SK-N-SH (cell line): ENCODE measurements around the gene PROSER3. TPM values are rescaled to one million over a fixed set of nuclear protein-coding genes. Genes with fewer than 3 reads are reported as not detected.

Source experiments
- CTCF ChIA-PET: fragments of 300-600, 350-600 bp; formaldehyde crosslinking; extraction: SDS; loops from one replicate; lab custom pipeline; 2021; lab: Yijun Ruan, JAX
- POLR2A ChIA-PET: fragments of 350-600 bp; sonication (Branson Sonifier 250); formaldehyde crosslinking; extraction: SDS; loops from one replicate; lab custom pipeline; 2020; ENCODE audit warnings: antibody characterized with exemption, inconsistent platforms; lab: Yijun Ruan, JAX
- DNase-seq: peaks from one replicate; pipeline ENCODE4 v3.0.0; 2012
- H2AFZ ChIP-seq: fragments of 200-600 bp; sonication (generic); 2 replicates; pipeline ENCODE4 v1.8.1; 2016; ENCODE audit warnings: antibody characterized with exemption, mild to moderate bottlenecking, low read depth
- H3F3A ChIP-seq: fragments of 200-600 bp; sonication (generic); replicated peaks from 2 replicates; pipeline ENCODE3; 2016; ENCODE audit warnings: antibody characterized with exemption, mild to moderate bottlenecking; ENCODE audit not compliant: insufficient read depth
- H3K27ac ChIP-seq, 2 experiments: fragments of 200-500 bp in 1 of 2; fragments of 200-600 bp in 1 of 2; sonication (Bioruptor generic) in 1 of 2; sonication (generic), shearing (Covaris generic) in 1 of 2; 2 replicates each; pipeline versions ENCODE4 v1.5.1 to v1.6.1; 2014 to 2016; ENCODE audit warnings: low read depth in 2 of 2, inconsistent platforms in 1 of 2, low read length in 1 of 2, mild to moderate bottlenecking in 1 of 2, mixed read lengths in 1 of 2
- H3K27me3 ChIP-seq: fragments of 200-600 bp; sonication (generic), shearing (Covaris generic); 2 replicates; pipeline ENCODE4 v1.6.1; 2016; ENCODE audit warnings: mixed run types; ENCODE audit not compliant: insufficient read depth
- H3K36me3 ChIP-seq, 2 experiments: fragments of 200-500 bp in 1 of 2; fragments of 200-600 bp in 1 of 2; sonication (Bioruptor generic) in 1 of 2; sonication (generic) in 1 of 2; replicated peaks in 1 of 2; 2 replicates each; pipeline versions ENCODE3 to v1.5.1; 2014 to 2016; ENCODE audit warnings: low read length in 1 of 2, mild to moderate bottlenecking in 1 of 2; ENCODE audit not compliant: insufficient read depth in 2 of 2, control insufficient read depth in 1 of 2
- H3K4me1 ChIP-seq, 2 experiments: fragments of 200-500 bp in 1 of 2; fragments of 200-600 bp in 1 of 2; sonication (Bioruptor generic) in 1 of 2; sonication (generic), shearing (Covaris generic) in 1 of 2; 2 replicates each; pipeline versions ENCODE4 v1.5.1 to v1.6.1; 2014 to 2016; ENCODE audit warnings: low read depth in 1 of 2, low read length in 1 of 2, mixed run types in 1 of 2; ENCODE audit not compliant: insufficient read depth in 2 of 2, control insufficient read depth in 1 of 2
- H3K4me2 ChIP-seq: fragments of 200-600 bp; sonication (generic), shearing (Covaris generic); 2 replicates; pipeline ENCODE4 v1.6.1; 2017; ENCODE audit warnings: mixed run types
- H3K4me3 ChIP-seq, 2 experiments: fragments of 200-500 bp in 1 of 2; fragments of 200-600 bp in 1 of 2; sonication (Bioruptor generic) in 1 of 2; sonication (generic), shearing (Covaris generic) in 1 of 2; 2 replicates each; pipeline versions ENCODE4 v1.5.1 to v1.8.1; 2014 to 2016; ENCODE audit warnings: low read depth in 2 of 2, inconsistent platforms in 1 of 2, low read length in 1 of 2, mild to moderate bottlenecking in 1 of 2, mixed read lengths in 1 of 2, moderate library complexity in 1 of 2
- H3K79me2 ChIP-seq: fragments of 200-600 bp; sonication (generic); 2 replicates; pipeline ENCODE4 v1.8.1; 2017; ENCODE audit warnings: mild to moderate bottlenecking; ENCODE audit not compliant: insufficient read depth
- H3K9ac ChIP-seq: fragments of 200-600 bp; sonication (generic); 2 replicates; pipeline ENCODE4 v1.6.1; 2017; ENCODE audit warnings: mixed run types
- H3K9me2 ChIP-seq: fragments of 200-600 bp; sonication (generic); 2 replicates; pipeline ENCODE4 v1.6.1; 2017; ENCODE audit warnings: mixed run types
- H3K9me3 ChIP-seq: fragments of 200-600 bp; sonication (generic); 2 replicates; pipeline ENCODE4 v1.6.1; 2017; ENCODE audit warnings: mixed run types, mild to moderate bottlenecking, moderate library complexity
- H4K20me1 ChIP-seq: fragments of 200-600 bp; sonication (generic); 2 replicates; pipeline ENCODE4 v1.6.1; 2017; ENCODE audit warnings: mild to moderate bottlenecking, mixed run types; ENCODE audit not compliant: insufficient read depth
- FOSL2 ChIP-seq: IDR thresholded peaks from 2 replicates; pipeline ENCODE4 v1.4.0; 2012; ENCODE audit warnings: low read depth, mild to moderate bottlenecking, moderate library complexity, borderline replicate concordance
- FOXM1 ChIP-seq: IDR thresholded peaks from 2 replicates; pipeline ENCODE4 v1.4.0; 2012; ENCODE audit warnings: low read depth, mild to moderate bottlenecking
- GATA2 ChIP-seq: sonication (generic); formaldehyde crosslinking; IDR thresholded peaks from 2 replicates; pipeline ENCODE4 v1.5.0; 2020; ENCODE audit warnings: mild to moderate bottlenecking, missing genetic modification reagents
- MEF2A ChIP-seq: IDR thresholded peaks from 2 replicates; pipeline ENCODE4 v1.4.0; 2012; ENCODE audit warnings: low read depth, borderline replicate concordance
- MXI1 ChIP-seq: IDR thresholded peaks from 2 replicates; pipeline ENCODE4 v1.6.1; 2012; ENCODE audit warnings: mild to moderate bottlenecking, low read depth, low read length, improper control_type of control experiment
- NFIC ChIP-seq: IDR thresholded peaks from 2 replicates; pipeline ENCODE4 v1.4.0; 2012; ENCODE audit warnings: borderline replicate concordance
- POLR2AphosphoS5 ChIP-seq: IDR thresholded peaks from 2 replicates; pipeline ENCODE4 v1.6.1; 2012; ENCODE audit warnings: low read depth, low read length
- SIN3A ChIP-seq: IDR thresholded peaks from 2 replicates; pipeline ENCODE4 v1.6.1; 2012; ENCODE audit warnings: low read depth, mild to moderate bottlenecking, low read length, moderate library complexity, borderline replicate concordance
- TCF12 ChIP-seq: IDR thresholded peaks from 2 replicates; pipeline ENCODE4 v1.4.0; 2012
- YY1 ChIP-seq: IDR thresholded peaks from 2 replicates; pipeline ENCODE4 v1.4.0; 2012; ENCODE audit warnings: low read depth, mild to moderate bottlenecking
- WGBS: methylation state at CpG from one replicate; pipeline ENCODE4 v1.1.6; 2017; ENCODE audit warnings: low lambda C conversion rate; 5-methylcytosine and 5-hydroxymethylcytosine counted together
- polyA plus RNA-seq, 3 experiments: library from polyadenylated mRNA; depleted of rRNA; stranded (reverse); fragments of >200 nt; gene quantifications; 2 replicates each; pipeline ENCODE4 v1.2.3, GENCODE V29; 2012
- TF ChIP-seq, protein P1 (sequence below): fragments of 150-350 bp; IDR thresholded peaks from 2 replicates; pipeline ENCODE4 v1.6.1; 2016; ENCODE audit warnings: mild to moderate bottlenecking, low read depth, low read length
- TF ChIP-seq, protein P2 (sequence below): fragments of 200-600 bp; sonication (generic); IDR thresholded peaks from 2 replicates; pipeline ENCODE4 v1.6.1; 2017; ENCODE audit warnings: antibody characterized with exemption, mild to moderate bottlenecking, moderate library complexity

The PROSER3 gene
- polyA plus RNA-seq, 1 of the 3 experiments (the other 2 are of a cell fraction): 12.5 TPM

DNA sequence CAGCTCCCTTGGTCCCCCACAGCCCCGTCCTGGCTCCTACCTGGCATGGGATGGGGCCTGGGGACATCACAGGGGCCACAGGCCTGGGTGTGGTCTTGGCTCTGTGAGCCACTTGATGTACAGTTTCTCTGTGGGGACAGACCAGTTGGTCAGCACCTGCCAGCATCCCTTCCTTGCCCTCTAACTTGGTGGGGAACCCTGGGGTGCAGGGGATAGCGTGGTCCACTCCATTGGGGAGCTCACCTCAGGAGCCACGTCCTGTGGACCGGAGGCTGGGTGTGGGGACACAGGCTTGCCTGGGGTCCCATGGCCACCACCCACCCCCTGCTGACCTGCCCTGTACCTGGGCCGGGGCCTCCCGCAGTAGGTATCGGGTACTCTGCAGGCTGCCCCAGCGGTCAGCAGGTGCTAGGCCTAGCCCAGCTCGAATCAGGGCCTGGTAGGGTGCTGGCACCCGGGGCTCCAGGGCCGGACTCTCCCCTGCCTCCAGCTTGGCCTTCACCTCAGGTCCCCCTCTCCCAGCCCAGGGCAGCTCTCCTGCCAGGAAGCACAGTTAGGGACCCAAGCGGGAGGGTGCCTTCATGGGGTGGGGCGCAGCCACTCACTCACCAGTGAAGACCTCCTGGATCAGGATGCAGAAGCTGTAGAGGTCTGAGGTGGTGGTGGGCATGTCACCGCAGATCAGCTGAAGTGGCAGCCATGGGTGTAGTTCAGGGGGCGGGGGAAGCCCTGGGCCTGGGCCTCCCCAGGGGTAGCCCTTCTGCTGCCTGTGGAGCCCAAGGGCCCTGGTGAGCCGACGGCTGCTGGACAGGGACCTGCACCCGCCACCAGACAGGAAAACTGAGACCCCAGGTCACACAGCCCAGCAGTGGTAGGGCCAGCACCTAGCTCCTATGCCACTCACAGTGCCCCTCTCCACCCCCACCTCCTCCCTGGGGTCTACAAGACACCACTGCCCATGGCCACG is 32.3 kb downstream of the PROSER3 start:
- Histone ChIP-seq H3K27me3 (no peaks in the 10 kb centered on the region), H3K9ac (no peak overlapping the region), H3K36me3 (peaks cover 0 to 3% of the 10 kb centered on the region in 2 experiments), H3K27ac (no peak overlapping the region), H4K20me1 (no peaks in the 10 kb centered on the region), H3F3A (no peaks in the 10 kb centered on the region), H3K4me2 (no peak overlapping the region), H3K79me2 (no peaks in the 10 kb centered on the region), H2AFZ (no peak overlapping the region), H3K9me3 (no peaks in the 10 kb centered on the region), H3K4me1 (no peaks in the 10 kb centered on the region), H3K9me2 (no peaks in the 10 kb centered on the region), H3K4me3 (no peak overlapping the region)
- ChIA-PET POLR2A (no interaction called here), CTCF (interaction anchor here (0.6 to 1.2 kb wide), 2 partner anchors 10 to 141 kb away, joined by 3 to 4 read pairs; no protein-coding TSS in a partner anchor)
- WGBS: 83% methylated on average over 5 of the region's 19 CpGs
- TF ChIP-seq SIN3A: no peak
- no peak for TF ChIP-seq YY1
- TF ChIP-seq, protein P1, sequence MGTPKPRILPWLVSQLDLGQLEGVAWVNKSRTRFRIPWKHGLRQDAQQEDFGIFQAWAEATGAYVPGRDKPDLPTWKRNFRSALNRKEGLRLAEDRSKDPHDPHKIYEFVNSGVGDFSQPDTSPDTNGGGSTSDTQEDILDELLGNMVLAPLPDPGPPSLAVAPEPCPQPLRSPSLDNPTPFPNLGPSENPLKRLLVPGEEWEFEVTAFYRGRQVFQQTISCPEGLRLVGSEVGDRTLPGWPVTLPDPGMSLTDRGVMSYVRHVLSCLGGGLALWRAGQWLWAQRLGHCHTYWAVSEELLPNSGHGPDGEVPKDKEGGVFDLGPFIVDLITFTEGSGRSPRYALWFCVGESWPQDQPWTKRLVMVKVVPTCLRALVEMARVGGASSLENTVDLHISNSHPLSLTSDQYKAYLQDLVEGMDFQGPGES: no peak
- no peak for TF ChIP-seq TCF12
- no peak for TF ChIP-seq MEF2A
- TF ChIP-seq FOSL2: no peak
- TF ChIP-seq NFIC: no peak
- no peak for TF ChIP-seq GATA2
- DNase-seq: no peak

DNA sequence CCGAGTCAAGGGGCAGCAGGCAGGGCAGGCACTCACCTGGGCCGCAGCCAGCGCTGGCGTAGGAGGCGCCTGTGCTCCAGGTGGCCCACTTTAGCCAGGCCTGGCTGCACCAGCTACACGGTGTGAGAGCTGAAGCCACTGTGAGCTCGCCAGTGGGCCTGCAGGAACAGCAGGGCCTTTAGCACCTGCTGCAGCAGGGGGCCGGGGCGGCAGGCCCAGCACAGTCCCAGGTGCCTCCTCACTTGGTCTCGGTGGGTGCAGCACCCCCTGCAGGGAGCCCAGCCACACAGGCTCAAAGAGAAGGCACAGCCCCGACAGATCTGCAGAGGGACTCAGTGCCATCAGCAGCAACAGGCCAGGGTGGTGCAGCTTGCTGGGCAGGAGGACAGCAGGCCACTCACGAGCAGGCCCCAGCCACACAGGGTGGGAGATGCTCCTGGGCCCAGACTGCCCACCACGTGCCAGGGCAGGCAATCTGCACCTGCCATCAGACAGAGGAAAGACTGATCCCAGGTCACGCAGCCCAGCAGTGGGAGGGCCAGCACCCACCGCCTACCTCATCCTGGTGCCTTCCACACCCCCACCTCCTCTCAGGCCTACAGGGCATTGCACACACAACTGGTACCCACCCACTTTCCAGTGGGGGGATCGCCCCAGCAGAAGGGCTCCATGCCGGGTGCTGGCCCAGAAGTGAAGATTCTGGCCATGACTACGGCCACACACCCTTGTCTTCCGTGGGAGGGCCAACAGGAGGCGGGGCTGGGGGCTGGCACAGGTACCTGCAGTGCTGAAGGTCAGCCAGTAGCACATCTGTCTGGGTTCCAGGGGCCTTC is 33.2 kb downstream of the PROSER3 start:
- H3F3A ChIP-seq: no peaks in the 10 kb centered on the region
- no peaks in the 10 kb centered on the region for H3K9me3 ChIP-seq
- H3K4me1 ChIP-seq: no peaks in the 10 kb centered on the region
- no peaks in the 10 kb centered on the region for H3K27me3 ChIP-seq
- 75% methylated on average over 11 of the region's 20 CpGs for WGBS
- H3K36me3 ChIP-seq: no peaks in the 10 kb centered on the region
- TF ChIP-seq, protein P2, sequence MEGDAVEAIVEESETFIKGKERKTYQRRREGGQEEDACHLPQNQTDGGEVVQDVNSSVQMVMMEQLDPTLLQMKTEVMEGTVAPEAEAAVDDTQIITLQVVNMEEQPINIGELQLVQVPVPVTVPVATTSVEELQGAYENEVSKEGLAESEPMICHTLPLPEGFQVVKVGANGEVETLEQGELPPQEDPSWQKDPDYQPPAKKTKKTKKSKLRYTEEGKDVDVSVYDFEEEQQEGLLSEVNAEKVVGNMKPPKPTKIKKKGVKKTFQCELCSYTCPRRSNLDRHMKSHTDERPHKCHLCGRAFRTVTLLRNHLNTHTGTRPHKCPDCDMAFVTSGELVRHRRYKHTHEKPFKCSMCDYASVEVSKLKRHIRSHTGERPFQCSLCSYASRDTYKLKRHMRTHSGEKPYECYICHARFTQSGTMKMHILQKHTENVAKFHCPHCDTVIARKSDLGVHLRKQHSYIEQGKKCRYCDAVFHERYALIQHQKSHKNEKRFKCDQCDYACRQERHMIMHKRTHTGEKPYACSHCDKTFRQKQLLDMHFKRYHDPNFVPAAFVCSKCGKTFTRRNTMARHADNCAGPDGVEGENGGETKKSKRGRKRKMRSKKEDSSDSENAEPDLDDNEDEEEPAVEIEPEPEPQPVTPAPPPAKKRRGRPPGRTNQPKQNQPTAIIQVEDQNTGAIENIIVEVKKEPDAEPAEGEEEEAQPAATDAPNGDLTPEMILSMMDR: peak; percentile 18; the same call in 1 of the 2 replicates
- no peak for TF ChIP-seq POLR2AphosphoS5
- TF ChIP-seq FOXM1: no peak
- TF ChIP-seq MXI1: no peak
- TF ChIP-seq, all 33 proteins: peak for 1
- Histone ChIP-seq H4K20me1 (no peaks in the 10 kb centered on the region), H3K9me2 (no peaks in the 10 kb centered on the region), H2AFZ (no peak overlapping the region), H3K79me2 (no peaks in the 10 kb centered on the region), H3K4me2 (no peak overlapping the region), H3K4me3 (no peak overlapping the region), H3K27ac (no peak overlapping the region), H3K9ac (no peak overlapping the region)
- ChIA-PET CTCF (interaction anchor here (0.6 to 1.2 kb wide), 2 partner anchors 11 to 140 kb away, joined by 3 to 4 read pairs; no protein-coding TSS in a partner anchor), POLR2A (no interaction called here)
- DNase-seq: no peak
